Kidney (tissue), 14 donors: Measurements from ENCODE around the gene ANTXRL. TPM values are rescaled to one million over a fixed set of nuclear protein-coding genes. Genes with fewer than 3 reads are reported as not detected.
A peak's percentile ranks its signal among the peaks of the same experiment; 100 is the strongest.

Experiments
- DNase-seq, 5 donors: peaks; one replicate each; pipeline ENCODE4 v3.0.0-alpha.2; 2013 to 2020
- FAIRE-seq: peaks from 2 replicates; lab custom pipeline; 2012; peaks lifted over from hg19 to GRCh38; lab: Jason Lieb, UNC
- H3K27ac ChIP-seq, 2 donors: one replicate each; pipeline ENCODE4 v1.7.0; 2013; ENCODE audit warnings: low read depth in 2 of 2, low read length in 2 of 2, inconsistent platforms in 1 of 2
- H3K27me3 ChIP-seq: one replicate; pipeline ENCODE4 v1.7.1; 2013; ENCODE audit warnings: low read length, inconsistent platforms; ENCODE audit not compliant: control insufficient read depth, insufficient read depth
- H3K36me3 ChIP-seq, 3 donors: one replicate each; pipeline versions ENCODE4 v1.7.0 to v1.7.1; 2013; ENCODE audit warnings: low read length in 3 of 3, control low read depth in 1 of 3, inconsistent platforms in 1 of 3; ENCODE audit not compliant: insufficient read depth in 3 of 3, control insufficient read depth in 2 of 3
- H3K4me1 ChIP-seq, 3 donors: one replicate each; pipeline versions ENCODE4 v1.7.0 to v1.7.1; 2013; ENCODE audit warnings: low read length in 3 of 3, inconsistent platforms in 1 of 3, low read depth in 1 of 3; ENCODE audit not compliant: control insufficient read depth in 2 of 3, insufficient read depth in 2 of 3
- H3K4me3 ChIP-seq, 3 donors: one replicate each; pipeline versions ENCODE4 v1.7.0 to v1.8.1; 2013; ENCODE audit warnings: low read length in 3 of 3, control low read depth in 1 of 3, inconsistent platforms in 1 of 3
- H3K9ac ChIP-seq, 3 donors: one replicate each; pipeline versions ENCODE4 v1.7.0 to v1.7.1; 2013; ENCODE audit warnings: low read length in 3 of 3, control low read depth in 1 of 3, inconsistent platforms in 1 of 3
- H3K9me3 ChIP-seq, 3 donors: one replicate each; pipeline versions ENCODE4 v1.7.0 to v1.7.1; 2013; ENCODE audit warnings: low read length in 3 of 3, control low read depth in 1 of 3, inconsistent platforms in 1 of 3; ENCODE audit not compliant: control insufficient read depth in 2 of 3, insufficient read depth in 1 of 3
- intact Hi-C: fragments of 100-400 bp; cut with DNase I; formaldehyde crosslinking; loops from one replicate; pipeline ENCODE4 v1.11.1; 2022
- polyA plus RNA-seq: library from polyadenylated mRNA; stranded (reverse); fragments of 350-450 nt; fragmentation: Illumina TruSeq; extraction: RNeasy Lipid Tissue Mini Kit (QIAGEN cat#74804); gene quantifications from one replicate; pipeline ENCODE4 v1.2.3, GENCODE V29; 2014; ENCODE audit warnings: low read depth, low replicate concordance; ENCODE audit not compliant: insufficient read depth
- total RNA-seq: library from RNA; stranded (reverse); fragmentation: NEBNext Ultra II Directional; extraction: Animal tissue kit (Norgen Biotek cat#: 25700); gene quantifications from one replicate; pipeline ENCODE4 v1.2.1, GENCODE V29; 2021
- TF ChIP-seq, protein P1 (sequence below): IDR thresholded peaks from 3 replicates; pipeline ENCODE4 v1.5.1; 2012; ENCODE audit warnings: mild to moderate bottlenecking, moderate library complexity, borderline replicate concordance; ENCODE audit not compliant: insufficient read depth; ENCODE audit errors: extremely low read depth
- donor health status: control.
- donor health status: control.
- donor health status: control.
- donor health status: control.
- donor health status: control.
- donor health status: DM: yes; HTN: yes; CAD: no.
- donor health status: Normal renal cell carcinoma (clear cell type).

ANTXRL gene
- total and polyA plus RNA-seq, 2 donors from 2014 or later, result 0.16 TPM; not detected in 1

DNA sequence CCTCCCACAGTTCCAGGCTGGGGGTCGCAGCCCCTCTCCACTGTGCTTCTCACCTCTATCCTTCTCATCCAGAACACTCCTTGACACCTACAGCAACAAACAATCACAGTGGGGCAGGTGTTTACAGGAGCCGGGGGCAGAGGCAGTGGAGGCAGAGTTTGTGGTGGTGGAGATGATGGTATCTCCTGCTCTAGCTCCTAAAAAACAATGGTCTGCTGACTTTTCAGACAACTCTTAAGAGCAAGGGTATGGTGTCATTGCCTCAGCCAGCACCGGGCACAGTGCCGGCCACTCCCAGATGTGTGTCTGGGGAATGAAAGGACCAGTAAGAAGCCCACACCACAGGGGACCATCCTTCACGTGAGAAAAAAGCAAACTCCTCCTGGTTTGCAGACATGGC is 36.3 kb upstream of the ANTXRL start:
- H3K4me1 ChIP-seq, result no peaks in the 10 kb centered on the region
- no peaks in the 10 kb centered on the region for H3K36me3 ChIP-seq
- DNase-seq, result no peak
- no peak overlapping the region for H3K4me3 ChIP-seq
- intact Hi-C loops, result no loop called here
- no peaks in the 10 kb centered on the region for H3K27me3 ChIP-seq
- no peak overlapping the region for H3K9ac ChIP-seq
- FAIRE-seq, result no peak
- TF ChIP-seq, protein P1, sequence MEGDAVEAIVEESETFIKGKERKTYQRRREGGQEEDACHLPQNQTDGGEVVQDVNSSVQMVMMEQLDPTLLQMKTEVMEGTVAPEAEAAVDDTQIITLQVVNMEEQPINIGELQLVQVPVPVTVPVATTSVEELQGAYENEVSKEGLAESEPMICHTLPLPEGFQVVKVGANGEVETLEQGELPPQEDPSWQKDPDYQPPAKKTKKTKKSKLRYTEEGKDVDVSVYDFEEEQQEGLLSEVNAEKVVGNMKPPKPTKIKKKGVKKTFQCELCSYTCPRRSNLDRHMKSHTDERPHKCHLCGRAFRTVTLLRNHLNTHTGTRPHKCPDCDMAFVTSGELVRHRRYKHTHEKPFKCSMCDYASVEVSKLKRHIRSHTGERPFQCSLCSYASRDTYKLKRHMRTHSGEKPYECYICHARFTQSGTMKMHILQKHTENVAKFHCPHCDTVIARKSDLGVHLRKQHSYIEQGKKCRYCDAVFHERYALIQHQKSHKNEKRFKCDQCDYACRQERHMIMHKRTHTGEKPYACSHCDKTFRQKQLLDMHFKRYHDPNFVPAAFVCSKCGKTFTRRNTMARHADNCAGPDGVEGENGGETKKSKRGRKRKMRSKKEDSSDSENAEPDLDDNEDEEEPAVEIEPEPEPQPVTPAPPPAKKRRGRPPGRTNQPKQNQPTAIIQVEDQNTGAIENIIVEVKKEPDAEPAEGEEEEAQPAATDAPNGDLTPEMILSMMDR, result no peak
- no peaks in the 10 kb centered on the region for H3K9me3 ChIP-seq
- no peak overlapping the region for H3K27ac ChIP-seq

DNA sequence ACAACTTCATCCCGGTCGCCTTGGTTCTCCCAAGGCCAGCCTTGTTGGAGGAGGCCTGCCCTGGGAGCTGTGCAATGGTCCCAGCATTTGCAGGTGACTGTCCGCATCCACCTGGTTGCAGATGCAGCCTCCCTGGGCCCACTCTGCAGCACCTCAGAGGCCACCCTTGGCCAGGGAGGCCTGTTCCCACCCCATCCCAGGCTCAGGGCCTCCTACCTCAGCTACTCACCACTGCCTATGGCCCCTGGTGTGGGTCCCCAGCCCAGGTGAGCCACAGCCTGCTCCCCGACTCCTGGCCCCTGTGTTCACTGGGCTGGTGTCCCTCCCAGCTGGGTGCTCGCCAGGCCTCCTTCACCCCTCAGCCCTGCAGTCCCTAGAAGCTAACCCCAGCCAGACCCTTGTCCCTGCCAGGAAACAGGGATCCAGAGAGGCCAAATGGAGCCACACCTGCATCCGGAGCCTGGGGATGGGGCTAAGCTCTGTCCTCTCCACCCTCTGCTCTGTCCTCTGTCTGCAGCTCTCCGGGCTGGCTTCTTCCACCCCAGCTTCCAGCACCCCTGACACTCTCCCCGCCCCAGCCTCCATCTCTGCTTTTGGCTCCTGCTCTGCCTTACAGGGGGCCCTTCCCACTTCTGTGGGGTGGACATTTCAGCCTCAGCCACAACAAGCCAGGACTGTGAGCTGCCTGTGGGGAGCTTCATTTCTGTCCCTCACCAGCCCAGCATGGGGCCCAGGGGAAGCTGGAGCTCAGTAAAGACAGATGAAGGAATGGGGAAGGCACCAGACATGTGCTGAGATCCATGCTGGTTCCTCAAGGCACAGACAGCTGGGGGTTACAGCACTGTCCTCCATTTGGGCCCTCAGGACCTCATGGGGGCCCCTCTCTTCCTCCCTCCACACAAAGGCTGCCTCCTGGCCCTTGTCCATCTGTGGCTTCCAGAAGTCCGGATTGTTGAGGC is 35.6 kb upstream of the ANTXRL start:
- Histone ChIP-seq H3K4me3 (no peak overlapping the region), H3K27ac (no peak overlapping the region), H3K4me1 (no peaks in the 10 kb centered on the region), H3K9me3 (no peaks in the 10 kb centered on the region), H3K9ac (no peak overlapping the region), H3K36me3 (no peaks in the 10 kb centered on the region), H3K27me3 (no peaks in the 10 kb centered on the region)
- FAIRE-seq (no peak), DNase-seq (peak in 2 of 5 donors; percentile 7 to 30)
- intact Hi-C loops, result no loop called here
- TF ChIP-seq, protein P1, result no peak

DNA sequence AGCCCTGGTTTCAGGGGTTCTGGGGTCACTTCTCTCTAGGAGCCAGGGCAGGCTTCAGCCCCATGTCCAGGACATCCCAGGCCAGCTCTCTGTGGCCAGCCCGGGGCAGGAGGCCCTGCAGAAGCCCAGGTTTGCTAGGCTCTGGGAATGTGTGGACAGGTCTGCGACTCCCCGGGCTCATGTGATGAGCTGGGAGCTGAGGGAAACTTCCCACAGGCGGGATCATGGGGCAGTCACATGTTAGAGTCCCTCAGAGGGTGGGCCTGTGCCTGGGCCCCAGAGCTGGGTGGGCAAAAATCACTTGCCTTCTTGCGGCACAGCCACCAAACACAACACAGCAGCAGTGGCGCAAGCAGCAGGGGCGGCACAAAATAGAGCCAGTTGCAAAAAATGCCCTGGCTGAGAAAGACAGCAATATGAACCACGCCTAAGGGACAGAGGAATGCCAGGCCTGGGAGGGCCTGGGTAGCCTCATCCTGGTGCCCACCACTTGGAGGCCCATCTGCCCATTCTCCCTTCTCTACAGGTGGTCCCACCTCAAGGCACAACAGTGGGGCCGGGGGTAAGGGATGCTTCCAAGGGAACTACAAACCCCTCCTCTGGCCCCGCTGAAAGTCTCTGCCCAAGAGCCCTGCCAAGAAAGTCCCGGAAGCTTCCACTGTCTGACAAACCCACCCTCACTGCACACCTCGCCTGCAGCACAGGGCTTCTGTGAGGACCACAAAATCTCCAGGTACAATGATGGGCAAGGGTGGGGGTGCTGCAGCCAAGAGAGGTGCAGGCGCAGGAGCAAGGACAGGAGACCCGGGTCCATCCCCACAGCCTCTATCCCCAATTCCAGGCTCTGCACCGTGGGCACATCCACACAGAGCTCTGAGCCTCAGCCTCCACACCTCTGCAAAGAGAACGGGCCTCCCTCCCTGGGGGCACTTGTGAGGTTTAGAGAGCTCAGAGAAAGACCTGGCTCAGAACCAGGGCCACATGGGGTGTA is 34.6 kb upstream of the ANTXRL start:
- intact Hi-C loops, result no loop called here
- TF ChIP-seq, protein P1, result no peak
- peak in 2 of 5 donors; percentile 12 to 31 for DNase-seq
- H3K9ac ChIP-seq, result no peak overlapping the region
- no peak overlapping the region for H3K4me3 ChIP-seq
- no peaks in the 10 kb centered on the region for H3K9me3 ChIP-seq
- no peak overlapping the region for H3K27ac ChIP-seq
- H3K36me3 ChIP-seq, result no peaks in the 10 kb centered on the region
- no peak for FAIRE-seq
- H3K27me3 ChIP-seq, result no peaks in the 10 kb centered on the region
- H3K4me1 ChIP-seq, result no peaks in the 10 kb centered on the region
